Right kidney (tissue), 1 donor: ENCODE data around the gene ABCC3.
A peak's percentile ranks its signal among the peaks of the same experiment; 100 is the strongest.
"Not testable (repeated sequence)": the region's sequence is repeated elsewhere in the genome, so short reads cannot be mapped to it uniquely, and the experiment has no call there.

Experiments
- DNase-seq: peaks from one replicate; pipeline ENCODE4 v3.0.0-alpha.2; 2016

The ABCC3 gene

GRCh38 chr17:50707289-50708049, 72.8 kb downstream of the ABCC3 start, which contains the start of gene ANKRD40:
Gene ANKRD40, minus strand, starts transcription at chr17:50707914. Its CDS starts 260 bp downstream, at chr17:50707654.
- DNase-seq = peak; percentile 95

GRCh38 chr17:50708050-50709000, 73.6 kb downstream of the ABCC3 start:
- peak; percentile 61 for DNase-seq

GRCh38 chr17:50709053-50709452, 74.4 kb downstream of the ABCC3 start:
- not testable (repeated sequence) for DNase-seq

- DNase-seq = no peak
Measured at GRCh38 chr17:50710025-50710424, 75.3 kb downstream of the ABCC3 start.

- no peak for DNase-seq
Measured at GRCh38 chr17:50710650-50711049, 76.0 kb downstream of the ABCC3 start.

- no peak for DNase-seq
Measured at GRCh38 chr17:50712641-50713040, 78.0 kb downstream of the ABCC3 start.

- DNase-seq = no peak
Measured at GRCh38 chr17:50715471-50715870, 80.8 kb downstream of the ABCC3 start.

- peak; percentile 99 for DNase-seq
Measured at GRCh38 chr17:50719144-50719923, 84.7 kb downstream of the ABCC3 start, which contains the start of gene LUC7L3. Gene LUC7L3, plus strand, starts transcription at chr17:50719603. Its CDS starts 130 bp downstream, at chr17:50719733.

GRCh38 chr17:50719924-50720794, 85.5 kb downstream of the ABCC3 start:
- no peak for DNase-seq

- DNase-seq = no peak
Measured at GRCh38 chr17:50721194-50722010, 86.7 kb downstream of the ABCC3 start.

GRCh38 chr17:50722746-50723145, 88.1 kb downstream of the ABCC3 start:
- no peak for DNase-seq

GRCh38 chr17:50724622-50725021, 89.9 kb downstream of the ABCC3 start:
- not testable (repeated sequence) for DNase-seq

GRCh38 chr17:50725769-50726655, 91.3 kb downstream of the ABCC3 start:
- no peak for DNase-seq

GRCh38 chr17:50728112-50728429, 93.4 kb downstream of the ABCC3 start:
- DNase-seq = no peak

GRCh38 chr17:50728881-50729765, 94.4 kb downstream of the ABCC3 start:
- DNase-seq = no peak

- DNase-seq = no peak
Measured at GRCh38 chr17:50731575-50732460, 97.1 kb downstream of the ABCC3 start.

GRCh38 chr17:50735287-50735686, 100.6 kb downstream of the ABCC3 start:
- no peak for DNase-seq
